Head of caudate nucleus (tissue), 42 donors: ENCODE results near the gene APBA3.
A peak's percentile ranks its signal among the peaks of the same experiment; 100 is the strongest.
"Not testable (repeated sequence)": the region's sequence is repeated elsewhere in the genome, so short reads cannot be mapped to it uniquely, and the experiment has no call there.

Source experiments
- DNase-seq, 42 donors: peaks; one replicate each; pipeline versions ENCODE4 v3.0.0 to v3.0.0-alpha.2; 2020 to 2021; ENCODE audit warnings: mixed read lengths in 7 of 42
- intact Hi-C: fragments of 100-400 bp; cut with DNase I; formaldehyde crosslinking; loops from one replicate; pipeline ENCODE4 v1.15.0; 2022

The APBA3 gene

DNA sequence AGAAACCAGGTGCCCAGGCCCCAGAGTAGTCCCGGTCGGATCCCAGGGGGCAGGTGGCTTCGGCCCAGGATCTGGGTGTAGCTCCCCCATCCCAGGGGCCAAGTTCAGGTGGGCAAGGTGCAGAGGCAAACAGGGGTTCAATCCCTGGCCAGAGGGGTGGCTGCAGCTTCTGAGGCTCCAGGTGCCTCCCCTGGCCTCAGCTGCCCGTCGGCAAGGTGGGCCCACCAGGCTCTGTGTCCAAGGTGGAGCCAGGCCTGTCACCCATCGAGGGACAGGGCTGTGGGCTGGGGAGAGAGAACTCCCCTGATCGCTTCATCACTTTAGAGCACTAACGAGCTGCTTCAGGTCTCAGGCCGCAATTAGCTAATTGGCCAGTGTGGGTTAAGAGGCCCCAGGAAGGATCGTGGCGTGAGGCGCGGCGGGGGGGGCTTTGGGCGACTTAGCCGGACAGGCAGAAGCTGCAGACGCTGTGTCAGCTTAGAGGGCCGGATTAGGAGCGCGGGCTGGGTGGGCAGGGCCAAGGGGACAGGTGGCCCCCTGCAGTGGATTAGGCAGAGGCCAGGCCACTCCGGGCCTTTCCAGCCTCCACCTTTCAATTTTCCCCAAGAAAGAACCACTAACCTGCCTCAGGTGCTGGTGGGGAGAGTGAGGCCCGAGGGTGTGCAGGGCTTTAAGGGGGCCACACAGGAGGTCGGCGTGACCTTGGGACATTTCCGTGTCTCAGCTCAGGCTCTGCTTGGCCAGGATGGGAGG, 13.3 kb upstream of the APBA3 start:
- no peak for DNase-seq
- intact Hi-C loops: no loop called here

DNA sequence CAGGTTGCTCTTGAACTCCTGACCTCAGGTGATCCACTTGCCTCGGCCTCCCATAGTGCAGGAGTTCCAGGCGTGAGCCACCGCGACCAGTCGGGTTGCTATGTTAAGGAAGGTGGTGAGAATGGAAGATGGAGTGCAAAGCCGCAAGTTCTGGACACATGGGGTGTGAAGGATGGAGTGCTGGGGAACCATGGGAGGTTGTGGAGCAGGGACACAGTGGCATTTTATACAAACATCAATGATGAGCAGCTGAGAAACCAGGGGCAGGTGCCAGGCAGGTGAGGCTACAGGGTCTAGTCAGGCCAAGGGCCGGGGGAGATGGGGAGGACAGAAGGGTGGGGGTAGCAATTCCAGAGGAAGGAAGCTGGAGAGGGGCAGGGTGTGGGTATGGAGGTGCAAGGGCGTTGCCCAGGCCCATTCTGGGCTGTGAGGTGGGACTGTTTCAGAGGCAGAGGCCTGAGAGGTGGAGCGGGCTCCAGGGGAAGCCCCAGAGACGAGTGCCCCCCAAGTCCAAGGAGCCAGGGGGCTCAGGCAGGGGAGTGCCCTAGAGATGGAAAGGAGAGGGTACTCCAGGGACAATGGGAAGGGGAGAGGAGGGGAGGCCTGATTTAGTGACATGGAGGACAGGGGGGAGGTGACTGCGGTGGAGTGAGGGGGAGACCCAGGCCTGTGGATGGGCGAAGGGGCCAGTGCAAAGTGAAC, 12.5 kb upstream of the APBA3 start:
- intact Hi-C loops: no loop called here
- DNase-seq: no peak

DNA sequence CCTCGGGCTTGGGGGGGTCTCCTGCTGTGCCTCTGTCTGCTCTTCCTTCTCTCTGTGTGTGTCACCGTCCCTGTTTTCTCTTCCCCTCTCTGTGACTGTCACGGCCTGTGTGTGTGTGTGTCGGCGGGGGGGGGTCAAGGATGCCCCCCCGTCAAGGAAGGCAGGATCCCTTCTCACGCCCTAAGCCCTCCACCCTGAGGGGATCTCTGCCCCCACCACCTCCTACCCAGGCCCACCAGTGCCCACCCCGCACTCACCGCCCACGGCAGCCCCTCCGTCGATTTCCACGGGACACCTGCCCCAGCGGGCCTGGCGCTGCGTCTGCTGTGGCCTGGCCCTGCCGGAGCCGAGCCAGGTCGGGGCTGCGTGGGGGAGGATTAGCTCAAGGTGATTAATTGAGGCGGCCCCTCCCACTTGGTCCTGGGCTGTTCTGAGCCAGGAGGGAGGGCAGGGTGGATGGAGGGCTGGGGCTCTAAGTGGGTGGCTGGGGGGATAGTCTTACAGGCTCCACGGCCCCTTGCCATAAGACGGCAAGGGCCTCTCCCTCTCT, 10.5 kb upstream of the APBA3 start, which contains the start of gene RAX2:
Gene RAX2, minus strand, starts transcription at position 323 of the 550 bp plus-strand sequence. CDS start 486 bp downstream, outside the sequence.
- no peak for DNase-seq
- intact Hi-C loops: no loop called here

DNA sequence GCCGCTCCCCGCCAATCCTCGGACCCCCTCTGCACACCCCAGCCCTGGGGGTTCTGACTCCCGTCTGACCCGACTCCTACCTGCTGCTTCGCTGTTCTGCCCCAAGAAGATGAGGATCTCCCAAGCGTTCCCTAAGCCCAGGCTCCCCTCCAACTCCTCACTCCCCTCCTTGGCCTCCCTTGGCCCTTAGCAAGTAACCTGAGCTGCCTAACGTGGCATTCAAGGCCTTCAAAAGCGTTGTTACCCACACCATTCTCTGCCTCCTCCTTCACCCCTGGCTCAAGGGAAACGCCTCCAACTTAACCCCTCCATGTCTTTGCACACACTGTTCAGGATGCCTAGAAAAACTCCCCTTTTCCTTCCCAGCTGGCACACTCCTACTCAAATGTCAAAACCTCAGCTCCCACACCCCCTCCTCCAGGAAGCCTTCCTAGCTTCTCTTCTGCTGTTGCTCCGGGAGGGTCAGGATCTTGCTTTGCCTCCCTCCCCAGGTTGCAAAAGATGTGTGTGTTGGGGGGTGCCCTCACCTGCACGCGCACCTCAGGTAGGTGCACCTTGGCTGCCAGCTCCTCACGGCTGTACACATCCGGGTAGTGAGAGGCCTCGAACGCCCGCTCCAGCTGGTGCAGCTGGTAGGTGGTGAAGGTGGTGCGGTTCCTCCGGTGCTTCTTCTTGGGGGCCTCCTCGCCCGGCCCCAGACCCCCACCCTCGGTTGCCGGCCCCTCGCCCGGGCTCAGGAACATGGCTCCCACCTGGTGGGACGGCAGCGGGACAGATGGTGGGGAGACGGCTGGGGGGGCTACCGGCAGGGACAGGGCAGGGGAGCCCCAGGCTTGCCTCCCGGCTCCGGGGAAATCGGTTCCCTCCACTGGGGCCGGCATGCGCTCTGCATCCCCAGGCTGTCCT, 9.8 kb upstream of the APBA3 start:
- no peak for DNase-seq
- intact Hi-C loops: no loop called here

DNA sequence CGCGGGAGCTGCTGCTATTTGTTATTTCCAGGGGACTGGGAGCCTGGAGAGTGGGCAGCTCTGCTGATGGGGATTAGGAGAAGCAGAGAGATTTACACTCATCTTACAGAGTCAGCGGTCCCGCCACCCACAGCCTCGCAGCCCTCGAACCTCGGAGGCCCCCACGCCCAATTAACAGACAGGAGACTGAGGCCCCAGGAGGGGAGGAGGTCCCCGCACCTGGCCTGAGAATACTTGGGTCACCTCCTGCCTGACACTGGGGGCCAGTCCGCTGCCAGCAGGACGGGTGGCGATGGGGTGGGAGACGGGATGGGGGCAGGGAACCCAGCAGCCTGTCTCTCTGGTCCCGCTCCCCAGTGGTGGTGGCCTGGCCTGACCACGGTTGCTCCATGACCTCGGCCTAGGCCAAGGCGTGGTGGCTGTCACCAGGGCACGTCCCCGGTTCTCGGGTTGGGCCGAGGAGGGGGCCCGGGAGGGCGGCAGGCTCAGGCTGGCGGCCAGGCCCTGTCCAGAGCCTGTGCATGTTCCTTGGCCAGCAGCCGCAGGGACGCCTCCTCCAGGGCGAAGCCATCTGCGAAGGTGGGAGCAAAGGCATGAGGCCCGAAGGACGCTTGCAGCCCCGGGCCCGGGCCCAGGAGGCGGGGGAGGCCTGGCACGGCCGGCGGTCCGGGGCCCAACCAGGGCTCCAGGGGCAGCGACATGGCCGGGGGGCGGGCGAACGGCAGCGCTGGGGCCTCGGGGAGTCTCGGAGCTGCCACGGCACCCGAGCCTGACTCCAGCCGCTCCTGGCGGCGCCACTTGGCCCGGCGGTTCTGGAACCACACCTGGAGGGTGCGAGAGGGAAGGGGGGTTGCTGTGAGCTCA, 8.9 kb upstream of the APBA3 start:
- intact Hi-C loops: no loop called here

DNA sequence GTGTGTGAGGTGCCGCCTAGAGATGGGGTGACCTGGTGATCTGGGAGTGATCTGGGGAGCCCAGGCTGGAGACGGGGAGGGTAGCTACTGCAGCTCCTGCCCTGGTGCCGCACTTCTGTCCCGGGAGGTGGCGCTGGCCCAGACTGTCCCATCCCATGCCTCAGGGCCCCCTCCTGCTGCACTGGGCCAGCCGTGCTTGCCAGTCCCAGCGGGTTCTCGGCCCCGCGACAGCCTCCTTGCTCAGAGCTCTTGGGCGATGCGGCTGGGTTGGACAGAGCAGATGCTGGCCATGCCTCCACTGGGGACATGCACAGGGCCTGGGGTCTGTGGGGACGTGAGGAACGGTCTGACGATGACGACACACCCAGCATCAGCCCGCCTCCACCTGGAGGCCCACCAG, 8.0 kb upstream of the APBA3 start:
- no peak for DNase-seq
- intact Hi-C loops: loop anchor here (10.0 kb wide), 1 partner anchor 205 kb away; the partner anchor contains the start of gene DAPK3

More for the DNA sequence above, 8.9 kb upstream of the APBA3 start:
- DNase-seq: no peak

DNA sequence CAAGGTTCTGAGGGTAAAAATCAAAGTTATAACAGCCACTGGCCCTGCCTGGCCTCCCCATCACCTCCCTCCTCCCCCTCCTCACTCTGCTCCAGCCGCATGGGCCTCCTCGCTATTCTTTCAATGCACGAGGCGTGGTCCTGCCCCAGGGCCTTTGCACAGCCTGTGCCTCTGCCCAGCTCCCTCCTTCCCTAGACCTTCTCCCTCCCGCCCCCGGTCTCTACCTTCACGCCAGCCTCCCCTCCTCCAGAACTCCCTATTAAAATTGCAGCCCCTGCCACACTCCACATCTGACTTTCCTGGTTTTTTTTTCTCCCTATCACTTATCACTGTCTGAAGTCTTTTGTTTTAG, 7.2 kb upstream of the APBA3 start:
- intact Hi-C loops: loop anchor here (10.0 kb wide), 1 partner anchor 206 kb away; the partner anchor contains the start of gene DAPK3
- no peak for DNase-seq

DNA sequence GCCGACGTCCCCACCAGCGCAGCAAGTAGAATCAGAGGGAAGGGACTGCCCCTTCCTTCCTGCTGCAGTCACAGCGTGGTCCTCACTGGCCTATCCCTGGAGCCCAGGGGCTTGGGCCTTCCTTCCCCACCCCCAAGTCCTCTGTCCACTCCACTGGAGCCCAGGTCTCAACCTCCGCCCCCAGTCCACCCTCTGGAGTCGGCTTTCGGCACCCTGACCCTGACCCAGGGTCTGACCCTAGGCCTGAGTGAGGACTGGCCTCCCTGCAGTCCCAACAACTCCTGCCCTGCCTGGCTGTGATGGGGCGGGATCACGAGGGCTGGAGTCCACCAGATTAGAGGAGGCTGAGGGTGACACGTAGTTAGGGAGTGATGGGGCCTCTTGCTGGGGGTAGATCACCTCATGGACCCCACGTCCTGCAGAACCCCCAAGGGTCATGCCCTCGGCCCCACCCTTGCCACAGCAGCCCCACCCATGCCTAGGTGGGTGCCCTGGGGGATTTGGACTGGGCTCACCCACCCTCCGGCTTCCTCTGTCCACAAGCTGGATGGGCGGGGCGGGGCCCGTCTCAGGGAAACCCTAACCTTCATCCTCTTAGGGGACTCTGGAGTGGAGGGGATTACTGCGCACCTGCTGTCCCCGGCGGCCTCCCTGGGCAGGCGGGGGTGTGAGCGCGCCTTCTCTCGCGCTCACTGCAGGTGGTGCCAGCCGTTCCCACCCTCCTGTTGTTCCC, 6.7 kb upstream of the APBA3 start:
- DNase-seq: no peak
- intact Hi-C loops: loop anchor here (10.0 kb wide), 1 partner anchor 207 kb away; the partner anchor contains the start of gene DAPK3

DNA sequence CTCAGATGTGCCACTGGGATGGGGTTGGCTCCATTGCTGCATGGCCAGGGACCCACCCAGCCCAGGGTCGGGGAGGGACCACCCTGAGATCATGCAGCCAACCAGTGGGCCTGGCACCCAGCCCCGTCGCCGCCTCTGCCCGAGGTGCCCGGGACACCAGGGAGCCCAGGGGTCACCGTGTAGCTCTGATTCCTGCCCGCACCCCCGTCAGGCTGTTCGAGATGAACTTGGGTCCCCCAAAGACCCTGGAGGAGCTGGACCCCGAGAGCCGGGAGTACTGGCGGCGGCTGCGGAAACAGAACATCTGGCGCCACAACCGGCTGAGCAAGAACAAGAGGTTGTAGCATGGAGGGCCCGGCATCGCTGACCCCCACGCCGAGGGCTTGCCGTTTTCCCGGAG, 5.6 kb upstream of the APBA3 start:
- intact Hi-C loops: loop anchor here (10.0 kb wide), 1 partner anchor 208 kb away; the partner anchor contains the start of gene DAPK3
- DNase-seq: no peak

DNA sequence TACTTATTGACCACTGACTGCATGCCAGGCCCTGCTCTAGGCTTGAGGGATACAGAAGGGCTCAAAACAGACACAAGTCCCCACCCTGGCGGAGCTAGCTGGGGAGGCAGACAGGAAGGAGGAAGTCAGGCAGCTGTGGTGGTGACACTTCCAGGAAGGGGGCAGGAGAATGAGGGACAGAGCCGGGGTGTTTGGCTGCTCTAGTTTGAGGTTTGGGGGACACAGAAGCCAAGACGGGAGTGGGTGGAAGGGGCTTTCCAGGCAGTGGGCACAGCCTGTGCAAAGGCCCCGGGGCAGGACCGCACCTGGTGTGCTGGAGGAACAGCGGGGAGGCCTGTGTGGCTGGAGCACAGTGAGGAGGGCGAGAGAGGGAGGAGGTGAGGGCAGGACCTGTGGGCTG, 5.0 kb upstream of the APBA3 start:
- no peak for DNase-seq
- intact Hi-C loops: loop anchor here (10.0 kb wide), 1 partner anchor 208 kb away; the partner anchor contains the start of gene DAPK3

DNA sequence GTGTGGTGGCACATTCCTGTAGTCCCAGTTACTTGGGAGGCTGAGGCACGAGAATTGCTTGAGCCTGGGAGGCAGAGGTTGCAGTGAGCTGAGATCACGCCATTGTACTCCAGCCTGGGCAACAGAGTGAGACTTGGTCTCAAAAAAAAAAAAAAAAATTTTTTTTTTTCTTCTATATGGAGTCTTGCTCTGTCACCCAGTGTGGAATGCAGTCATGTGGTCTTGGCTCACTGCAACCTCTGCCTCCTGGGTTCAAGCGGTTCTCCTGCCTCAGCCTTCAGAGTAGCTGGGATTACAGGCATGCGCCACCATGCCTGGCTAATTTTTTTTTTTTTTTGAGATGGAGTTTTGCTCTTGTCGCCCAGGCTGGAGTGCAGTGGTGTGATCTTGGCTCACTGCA, 4.3 kb upstream of the APBA3 start:
- intact Hi-C loops: loop anchor here (10.0 kb wide), 1 partner anchor 209 kb away; the partner anchor contains the start of gene DAPK3
- not testable (repeated sequence) for DNase-seq

DNA sequence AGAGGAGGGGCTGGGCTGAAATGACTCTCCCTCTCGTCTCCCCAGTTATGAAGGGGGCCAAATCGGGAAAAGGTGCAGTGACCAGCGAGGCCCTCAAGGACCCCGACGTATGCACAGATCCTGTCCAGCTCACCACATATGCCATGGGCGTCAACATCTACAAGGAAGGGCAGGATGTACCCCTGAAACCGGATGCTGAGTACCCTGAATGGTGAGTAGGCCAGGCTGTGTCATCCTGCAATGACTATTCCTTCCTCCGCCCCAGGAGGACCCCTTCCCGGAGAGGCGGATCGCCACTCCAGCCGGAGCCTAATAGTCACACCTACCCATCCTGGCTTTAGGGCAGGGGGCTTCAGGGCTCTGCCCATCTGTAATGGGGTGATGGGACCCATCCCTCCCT, 3.6 kb upstream of the APBA3 start:
- no peak for DNase-seq
- intact Hi-C loops: loop anchor here (10.0 kb wide), 1 partner anchor 210 kb away; the partner anchor contains the start of gene DAPK3

DNA sequence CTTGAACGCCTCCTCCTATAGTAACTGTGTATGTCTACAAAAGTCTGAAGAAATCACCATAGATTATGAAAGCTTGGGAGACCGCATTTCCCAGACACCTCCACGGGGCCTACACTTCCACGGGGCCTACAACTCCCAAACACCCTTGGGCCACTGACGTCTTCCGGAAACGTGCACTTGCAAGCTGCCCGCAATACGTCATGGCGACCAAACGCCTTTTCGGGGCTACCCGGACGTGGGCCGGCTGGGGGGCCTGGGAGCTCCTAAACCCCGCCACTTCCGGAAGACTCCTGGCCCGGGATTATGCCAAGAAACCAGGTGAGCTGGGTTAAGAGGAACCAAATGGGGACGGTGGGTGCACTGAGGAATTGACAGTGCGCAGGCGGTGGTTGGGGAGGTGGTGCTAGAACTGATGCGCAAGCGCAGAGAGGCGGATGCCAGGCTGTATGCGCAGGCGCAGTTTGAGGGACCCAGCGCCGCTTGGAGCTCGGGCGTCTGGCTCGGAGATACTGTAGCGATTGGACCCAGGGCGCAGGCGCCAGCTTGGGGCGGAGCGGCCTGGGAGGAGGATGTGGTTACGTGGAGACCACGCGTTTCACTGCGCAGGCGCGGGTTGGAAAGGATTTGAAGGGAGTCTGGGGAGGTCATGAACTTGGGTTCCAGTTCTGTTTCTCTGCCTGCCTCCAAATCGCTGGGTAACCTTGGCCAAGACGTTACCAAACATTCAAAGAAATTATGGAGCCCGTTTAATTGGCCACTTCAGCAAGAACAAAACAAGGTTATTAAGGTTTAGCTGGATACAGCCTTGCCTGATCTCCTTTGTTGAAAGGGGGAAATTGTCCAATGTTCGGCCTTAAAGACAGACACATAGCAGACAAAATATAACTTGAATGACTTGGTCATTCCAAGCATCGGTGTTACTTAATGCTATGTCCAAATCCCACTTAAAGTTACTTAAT, 1.3 kb upstream of the APBA3 start, which contains the start of gene MRPL54:
Gene MRPL54, plus strand, starts transcription at position 182 of the 959 bp plus-strand sequence. Its CDS starts 19 bp downstream, at position 201.
- peak; percentile 94 to 100 (median 99) for DNase-seq
- intact Hi-C loops: loop anchor here (10.0 kb wide), 1 partner anchor 212 kb away; the partner anchor contains the start of gene DAPK3

DNA sequence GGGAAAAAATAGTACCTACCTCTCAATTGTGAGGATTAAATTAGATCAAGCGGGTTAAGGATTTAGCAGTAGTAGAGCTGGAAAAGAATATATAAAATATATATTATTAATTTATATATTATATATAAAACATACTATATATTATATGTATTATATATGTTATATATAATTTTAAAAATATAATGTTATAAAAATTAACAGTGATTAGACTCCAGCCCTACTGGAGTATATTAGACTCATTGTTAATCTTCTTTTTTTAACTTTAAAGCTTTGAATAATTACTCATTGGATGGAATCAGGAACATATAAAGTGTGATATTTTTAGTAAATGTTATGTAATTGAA, 610 bp upstream of the APBA3 start:
- no peak for DNase-seq
- intact Hi-C loops: loop anchor here (10.0 kb wide), 1 partner anchor 213 kb away; the partner anchor contains the start of gene DAPK3

DNA sequence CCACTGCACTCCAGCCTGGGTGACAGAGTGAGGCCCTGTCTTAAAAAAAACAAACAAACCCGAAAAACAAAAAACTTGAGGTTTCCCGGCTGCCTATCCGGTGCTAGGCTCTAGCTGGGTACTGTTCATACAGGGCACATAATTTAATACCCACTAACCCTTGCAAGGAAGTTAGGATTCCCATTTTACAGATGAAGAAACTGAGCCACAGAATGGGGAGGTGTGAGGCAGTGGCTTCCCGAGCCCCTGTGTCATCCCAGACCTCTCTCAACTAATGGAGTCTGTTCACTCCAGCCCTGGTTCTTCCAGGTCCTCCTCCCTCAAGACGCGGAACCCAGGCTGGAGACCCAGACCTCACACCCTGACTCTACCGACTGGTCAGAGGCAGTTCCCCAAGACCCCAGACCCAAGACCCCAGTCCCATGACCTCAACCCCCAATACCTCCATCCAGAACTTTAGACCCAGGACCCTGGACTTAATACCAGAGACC, 576 bp downstream of the APBA3 start:
- intact Hi-C loops: loop anchor here (10.0 kb wide), 1 partner anchor 214 kb away; the partner anchor contains the start of gene DAPK3

More for the DNA sequence above, 576 bp downstream of the APBA3 start:
- no peak for DNase-seq
